ENCODE results near the gene POFUT2.

The POFUT2 gene

DNA sequence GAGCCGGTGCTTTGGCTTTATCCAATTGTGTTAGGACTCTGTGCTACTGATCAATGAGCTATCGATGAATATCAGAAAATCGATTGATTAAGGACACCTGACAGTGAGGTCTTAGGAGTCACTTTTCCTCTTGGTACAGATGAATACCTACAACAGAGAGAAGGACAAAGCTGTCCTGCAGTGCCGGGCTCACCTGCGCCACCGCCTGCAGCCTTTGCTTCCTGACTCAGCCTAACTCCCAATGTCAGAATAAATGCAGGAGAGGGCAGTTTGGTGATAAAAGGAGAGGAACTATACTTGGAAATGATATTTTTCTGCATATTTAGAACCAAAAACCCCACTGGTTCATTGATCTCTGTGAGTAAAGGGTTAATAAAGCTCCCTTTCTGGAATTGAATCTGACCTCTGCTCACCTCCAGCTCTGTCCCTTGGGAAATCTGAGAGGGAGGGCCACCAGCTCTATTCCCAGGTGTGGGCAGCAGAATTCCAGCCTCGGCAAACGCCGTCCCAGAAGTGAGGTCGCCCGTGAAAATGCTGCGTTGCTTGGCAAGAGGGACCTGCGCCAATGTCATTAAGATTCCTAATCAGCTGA, 39.3 kb downstream of the POFUT2 start:
- DNase-seq (ENCODE audit: low spot score), result no peak

GRCh38 chr21:45246386-45247320, 41.0 kb downstream of the POFUT2 start:
- no peak for DNase-seq (ENCODE audit: low spot score)

DNA sequence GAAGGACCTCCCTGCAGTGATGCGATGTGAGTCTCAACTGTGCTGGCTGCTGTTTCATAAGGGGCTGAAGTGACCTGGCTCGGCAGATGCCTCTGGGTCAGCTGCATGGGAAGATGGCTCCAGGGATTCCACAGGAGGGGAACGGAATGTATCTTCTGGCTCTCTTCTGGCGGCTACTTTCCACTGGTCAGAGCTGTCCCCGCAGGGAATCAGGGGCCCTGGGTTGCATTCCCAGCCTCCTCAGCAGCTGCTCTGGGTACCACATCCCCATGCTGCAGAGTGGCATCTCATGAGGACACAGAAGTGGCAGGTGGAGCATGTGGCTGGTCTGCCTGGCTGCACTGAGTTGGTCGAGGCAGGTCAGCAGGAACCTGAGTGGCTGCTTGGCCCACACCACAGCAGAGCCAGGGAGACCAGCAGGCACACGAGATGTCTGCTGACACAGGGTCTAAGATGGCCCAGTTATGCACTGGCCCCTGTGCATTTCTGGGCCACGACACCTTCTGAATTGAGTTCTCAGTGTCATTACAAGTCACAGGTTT, 42.8 kb downstream of the POFUT2 start:
- no peak for DNase-seq (ENCODE audit: low spot score)

- DNase-seq (ENCODE audit: low spot score), result no peak
These were observed 44.1 kb downstream of the POFUT2 start for GRCh38 chr21:45243603-45244002.

- no peak for DNase-seq (ENCODE audit: low spot score)
These were observed 46.3 kb downstream of the POFUT2 start for GRCh38 chr21:45241357-45241756.

GRCh38 chr21:45237401-45237800, 50.3 kb downstream of the POFUT2 start:
- no peak for DNase-seq (ENCODE audit: low spot score)

- DNase-seq (ENCODE audit: low spot score), result peak; percentile 13
These were observed 51.2 kb downstream of the POFUT2 start for GRCh38 chr21:45236481-45236880.

DNA sequence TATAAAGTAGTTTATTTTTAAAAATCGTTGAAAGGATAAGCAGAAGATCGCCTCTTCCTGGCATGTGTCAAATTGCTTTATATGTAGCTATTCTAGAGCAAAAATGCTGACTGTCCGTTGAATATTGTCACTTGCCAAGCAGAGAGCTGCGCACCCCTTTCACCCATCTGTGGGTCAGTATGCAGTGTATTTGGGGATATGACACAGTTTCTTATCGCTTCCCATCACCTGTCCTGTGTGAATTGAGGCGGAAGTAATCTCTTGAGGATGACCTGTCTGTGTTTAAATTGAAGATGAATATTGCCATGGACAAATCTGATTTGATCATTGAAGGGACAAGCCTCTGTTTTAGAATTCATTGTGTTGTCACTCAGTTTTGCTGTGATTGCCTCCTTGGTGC, 52.2 kb downstream of the POFUT2 start:
- DNase-seq (ENCODE audit: low spot score), result no peak

DNA sequence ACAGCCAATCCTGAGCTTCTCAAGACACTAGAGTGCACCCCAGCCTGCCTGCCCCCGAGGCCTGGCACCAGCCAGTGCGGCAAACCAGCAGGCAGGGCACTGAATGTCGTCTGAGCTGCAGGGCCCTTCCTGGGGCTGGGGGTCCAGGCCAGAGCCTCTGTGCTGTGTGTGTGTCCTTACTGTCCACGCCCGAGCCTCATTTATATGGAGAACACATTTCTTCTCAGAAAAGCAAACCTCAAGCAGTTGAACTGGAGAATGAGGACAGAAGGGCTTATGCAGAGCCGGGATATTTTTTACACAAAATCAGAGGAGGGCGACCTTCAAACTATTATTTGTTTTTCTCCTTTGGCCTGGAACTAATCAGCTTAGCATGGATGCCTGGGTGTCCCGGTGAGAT, 52.7 kb downstream of the POFUT2 start:
- no peak for DNase-seq (ENCODE audit: low spot score)

DNA sequence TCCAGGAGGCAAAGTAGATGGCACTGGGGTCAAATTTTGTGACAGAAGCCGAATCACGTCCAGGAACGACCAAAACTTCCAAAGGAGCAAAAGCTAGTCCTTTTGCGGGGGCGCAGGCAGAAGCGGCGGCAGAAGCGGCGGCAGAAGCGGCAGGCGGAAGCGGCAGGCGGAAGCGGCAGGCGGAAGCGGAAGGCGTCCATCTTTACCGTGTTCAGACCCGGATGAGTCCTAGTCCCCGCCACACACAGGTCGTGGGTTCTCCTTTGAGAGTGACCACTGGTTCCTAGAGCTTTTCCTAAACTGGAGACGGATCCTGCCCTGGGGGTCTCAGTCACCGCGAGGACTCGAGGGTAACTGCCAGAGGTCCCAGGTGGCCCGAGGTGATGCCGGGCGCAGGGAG, 53.6 kb downstream of the POFUT2 start:
- DNase-seq (ENCODE audit: low spot score), result no peak

DNA sequence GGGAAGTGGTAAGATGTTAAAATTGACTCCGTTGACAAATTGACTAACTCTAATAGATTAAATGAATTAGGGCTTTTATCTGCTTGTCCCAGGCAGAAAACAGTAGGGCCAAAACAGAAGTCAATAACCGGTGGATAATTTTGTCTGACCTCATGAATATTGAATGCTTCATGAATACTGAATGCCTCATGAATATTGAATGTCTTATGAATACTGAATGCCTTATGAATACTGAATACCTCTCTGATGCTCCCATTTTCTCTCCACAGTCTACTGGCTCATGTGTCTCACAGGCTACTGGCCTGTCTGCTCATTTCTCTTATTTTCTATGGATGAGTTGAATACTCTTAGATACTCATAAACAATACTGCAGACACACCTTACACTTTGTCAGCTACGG, 56.0 kb downstream of the POFUT2 start:
- no peak for DNase-seq (ENCODE audit: low spot score)

- no peak for DNase-seq (ENCODE audit: low spot score)
These were observed 58.9 kb downstream of the POFUT2 start for GRCh38 chr21:45228656-45229240.

GRCh38 chr21:45228171-45228641, 59.5 kb downstream of the POFUT2 start:
- no peak for DNase-seq (ENCODE audit: low spot score)

DNA sequence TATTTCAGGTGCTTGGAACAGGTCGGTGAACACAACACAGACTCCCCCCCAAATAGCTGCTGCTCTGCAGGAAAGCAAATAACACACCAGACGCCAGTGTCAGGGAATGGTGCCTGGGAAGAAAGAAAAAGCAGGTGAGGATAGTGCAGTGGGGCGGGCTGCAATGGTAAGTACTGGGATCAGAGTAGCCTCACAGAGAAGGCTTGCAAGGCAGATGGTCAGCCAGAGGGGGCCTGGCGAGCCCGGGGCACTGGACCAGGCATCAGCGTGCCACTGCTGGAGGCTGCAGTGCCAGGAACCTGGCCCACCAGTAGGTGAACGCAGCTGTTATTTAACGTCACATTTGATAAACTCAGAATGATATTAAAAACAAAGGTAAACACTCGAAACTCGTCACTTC, 60.0 kb downstream of the POFUT2 start:
- DNase-seq (ENCODE audit: low spot score), result no peak

- DNase-seq (ENCODE audit: low spot score), result no peak
These were observed 61.0 kb downstream of the POFUT2 start for GRCh38 chr21:45226540-45227326.

GRCh38 chr21:45225741-45226327, 61.9 kb downstream of the POFUT2 start:
- no peak for DNase-seq (ENCODE audit: low spot score)

GRCh38 chr21:45225041-45225740, 62.5 kb downstream of the POFUT2 start:
- DNase-seq (ENCODE audit: low spot score), result no peak

DNA sequence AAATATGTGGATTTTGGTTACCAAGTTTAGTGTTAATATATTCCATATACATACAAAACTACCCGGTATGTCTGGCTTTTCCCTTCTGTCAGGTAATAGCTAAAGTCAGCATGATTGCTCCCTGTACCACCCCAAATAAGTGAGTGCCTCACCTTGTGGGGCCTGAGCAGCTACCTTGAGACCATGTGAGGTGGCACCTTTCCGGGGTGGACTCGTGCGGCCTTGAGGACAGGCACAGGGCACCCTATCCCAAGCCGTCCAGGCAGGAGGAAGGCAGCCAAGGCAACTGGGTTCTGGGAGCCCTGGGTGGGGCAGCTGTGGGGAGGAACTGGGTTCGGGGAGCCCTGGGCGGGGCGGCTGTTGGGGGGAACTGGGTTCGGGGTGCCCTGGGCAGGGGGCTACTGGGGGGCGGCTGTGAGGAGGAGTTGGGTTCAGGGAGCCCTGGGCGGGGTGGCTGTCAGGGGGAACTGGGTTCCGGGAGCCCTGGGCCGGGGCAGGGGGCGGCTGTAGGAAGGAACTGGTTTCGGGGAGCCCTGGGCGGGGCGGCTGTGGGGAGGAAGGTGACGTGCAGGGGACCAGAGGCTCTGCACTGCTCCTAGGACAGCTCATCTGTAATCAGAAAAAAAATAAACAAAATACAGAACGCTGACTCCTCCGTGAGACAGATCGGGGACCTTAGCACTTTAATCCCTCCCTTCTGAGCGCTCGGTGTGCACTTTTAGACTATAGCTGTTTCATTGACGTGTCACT, 63.3 kb downstream of the POFUT2 start:
- DNase-seq (ENCODE audit: low spot score), result no peak

- no peak for DNase-seq (ENCODE audit: low spot score)
These were observed 64.2 kb downstream of the POFUT2 start for GRCh38 chr21:45223236-45224185.

All from NAMALWA (cell line).